AG09309 (cell line): ENCODE measurements around the gene PIK3R5.
A peak's percentile ranks its signal among the peaks of the same experiment; 100 is the strongest.
"Not testable (repeated sequence)": the region's sequence is repeated elsewhere in the genome, so short reads cannot be mapped to it uniquely, and the experiment has no call there.

Experiments
- DNase-seq: peaks from one replicate; pipeline ENCODE4 v3.0.0-alpha.2; 2010; ENCODE audit warnings: low read depth
- H3K4me3 ChIP-seq: 2 replicates; pipeline ENCODE4 v1.5.1; 2011; ENCODE audit warnings: mild to moderate bottlenecking, low read depth, low read length, moderate library complexity; ENCODE audit not compliant: control insufficient read depth
- CTCF ChIP-seq: IDR thresholded peaks from 2 replicates; pipeline ENCODE4 v1.5.1; 2011; ENCODE audit warnings: mild to moderate bottlenecking, low read depth, low read length, inconsistent platforms; ENCODE audit not compliant: insufficient read depth, control insufficient read depth; ENCODE audit errors: missing control alignments

The PIK3R5 gene

GRCh38 chr17:8857919-8858318, 107.6 kb downstream of the PIK3R5 start:
- H3K4me3 ChIP-seq, result no peak overlapping the region
- peak; percentile 60 for DNase-seq
- no peak for TF ChIP-seq CTCF

- H3K4me3 ChIP-seq, result no peak overlapping the region
- no peak for TF ChIP-seq CTCF
- no peak for DNase-seq
These were observed 108.5 kb downstream of the PIK3R5 start for GRCh38 chr17:8856869-8857575.

- H3K4me3 ChIP-seq, DNase-seq: not testable (repeated sequence)
These were observed 109.3 kb downstream of the PIK3R5 start for GRCh38 chr17:8856205-8856603.

- DNase-seq, result no peak
- no peak overlapping the region for H3K4me3 ChIP-seq
- TF ChIP-seq CTCF, result no peak
These were observed 109.9 kb downstream of the PIK3R5 start for GRCh38 chr17:8855477-8856204.

- TF ChIP-seq CTCF, result no peak
- DNase-seq, result no peak
- H3K4me3 ChIP-seq, result no peak overlapping the region
These were observed 113.9 kb downstream of the PIK3R5 start for GRCh38 chr17:8851600-8851999.

GRCh38 chr17:8849311-8850041, 116.0 kb downstream of the PIK3R5 start:
- DNase-seq, result no peak
- no peak for TF ChIP-seq CTCF
- H3K4me3 ChIP-seq, result no peak overlapping the region

GRCh38 chr17:8847891-8848290, 117.6 kb downstream of the PIK3R5 start:
- H3K4me3 ChIP-seq, result no peak overlapping the region
- TF ChIP-seq CTCF, result no peak
- no peak for DNase-seq
